ENCODE measurements around the gene SLC43A1. TPM values are rescaled to one million over a fixed set of nuclear protein-coding genes. Genes with fewer than 3 reads are reported as not detected.

The SLC43A1 gene
- total and polyA plus RNA-seq, 12 donors = 3.4 to 16.5 (median 5.0) TPM

DNA sequence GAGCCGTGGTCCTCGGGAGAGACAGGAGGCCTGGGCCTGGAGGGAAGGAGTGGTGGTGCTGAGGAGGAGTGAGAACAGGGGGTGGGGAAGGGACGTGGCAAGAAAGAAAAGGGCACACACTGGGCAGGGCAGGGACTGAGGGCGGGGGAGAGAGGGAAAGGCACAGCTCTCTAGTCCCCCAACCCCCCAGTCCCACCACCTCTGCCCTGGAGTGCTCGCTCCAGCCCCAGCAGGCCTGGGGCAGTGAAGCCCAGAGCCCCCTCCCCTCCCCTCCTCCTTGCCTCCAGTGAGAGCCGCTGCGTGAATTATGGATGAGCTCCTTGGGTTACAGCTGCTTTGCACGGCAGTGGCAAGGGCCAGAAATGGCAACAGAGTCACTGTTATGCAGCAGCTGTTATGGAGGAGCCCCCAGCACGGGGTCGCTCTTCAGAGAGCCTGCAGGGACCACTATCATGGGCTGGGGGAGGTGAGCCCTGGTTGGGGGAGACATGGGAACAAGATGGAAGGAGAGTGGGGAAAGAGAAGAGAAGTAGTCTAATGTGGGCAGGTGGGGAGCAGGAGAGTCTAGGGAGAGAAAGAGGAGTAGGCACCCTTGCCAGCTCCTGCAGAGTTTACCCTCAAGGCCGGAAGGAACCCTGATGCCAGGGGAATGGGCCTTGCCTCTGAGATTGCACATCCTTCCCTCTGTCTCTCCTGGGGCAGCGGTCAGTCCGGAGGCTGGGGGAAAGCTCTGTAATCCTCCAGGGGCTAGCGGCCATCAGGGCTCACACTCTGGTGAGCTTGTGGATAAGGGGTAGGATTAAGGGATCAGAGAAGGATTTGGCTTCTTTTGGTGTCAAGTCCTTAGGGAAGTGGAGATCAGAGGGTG is 51.6 kb downstream of the SLC43A1 start:
- Histone ChIP-seq H3K27me3 (peaks cover 12 to 61% (median 33%) of the 10 kb centered on the region in 7 donors), H3K36me3 (no peaks in the 10 kb centered on the region), H3K27ac (no peak overlapping the region), H3K4me1 (peaks cover 4 to 21% (median 19%) of the 10 kb centered on the region in 9 donors), H3K4me3 (no peak overlapping the region), H3K9me3 (no peaks in the 10 kb centered on the region)
- TF ChIP-seq, protein P1, sequence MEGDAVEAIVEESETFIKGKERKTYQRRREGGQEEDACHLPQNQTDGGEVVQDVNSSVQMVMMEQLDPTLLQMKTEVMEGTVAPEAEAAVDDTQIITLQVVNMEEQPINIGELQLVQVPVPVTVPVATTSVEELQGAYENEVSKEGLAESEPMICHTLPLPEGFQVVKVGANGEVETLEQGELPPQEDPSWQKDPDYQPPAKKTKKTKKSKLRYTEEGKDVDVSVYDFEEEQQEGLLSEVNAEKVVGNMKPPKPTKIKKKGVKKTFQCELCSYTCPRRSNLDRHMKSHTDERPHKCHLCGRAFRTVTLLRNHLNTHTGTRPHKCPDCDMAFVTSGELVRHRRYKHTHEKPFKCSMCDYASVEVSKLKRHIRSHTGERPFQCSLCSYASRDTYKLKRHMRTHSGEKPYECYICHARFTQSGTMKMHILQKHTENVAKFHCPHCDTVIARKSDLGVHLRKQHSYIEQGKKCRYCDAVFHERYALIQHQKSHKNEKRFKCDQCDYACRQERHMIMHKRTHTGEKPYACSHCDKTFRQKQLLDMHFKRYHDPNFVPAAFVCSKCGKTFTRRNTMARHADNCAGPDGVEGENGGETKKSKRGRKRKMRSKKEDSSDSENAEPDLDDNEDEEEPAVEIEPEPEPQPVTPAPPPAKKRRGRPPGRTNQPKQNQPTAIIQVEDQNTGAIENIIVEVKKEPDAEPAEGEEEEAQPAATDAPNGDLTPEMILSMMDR (IDR thresholded peaks at IDR 0.05) = no peak
- intact Hi-C loops (cut with DNase I) = loop anchor here in 1 of 10 donors (10.0 kb wide), 1 partner anchor 1051 kb away; no protein-coding TSS in a partner anchor
- DNase-seq (no peak), ATAC-seq (no peak)
- WGBS, 2 donors = 50 to 65% methylated on average over 14 of the region's 14 CpGs

DNA sequence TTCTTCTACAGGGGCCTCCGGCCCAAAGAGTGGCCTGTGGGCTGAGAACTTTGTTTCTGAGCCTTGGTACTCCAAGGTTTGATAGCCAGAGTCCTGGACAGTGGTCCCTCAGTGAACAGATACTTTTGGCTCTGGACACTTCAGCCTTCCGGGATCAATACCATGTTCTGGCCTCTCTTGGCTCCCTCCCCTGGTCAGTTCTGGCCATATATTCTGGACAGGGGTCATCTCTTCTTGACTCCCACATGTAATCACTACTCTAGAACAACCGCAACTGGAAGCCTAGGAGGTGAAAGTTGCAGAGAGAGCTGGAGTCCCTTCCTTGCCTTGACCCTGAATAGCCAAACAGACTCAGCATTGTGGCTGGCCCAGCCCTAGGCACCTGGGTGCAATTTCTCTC is 52.9 kb downstream of the SLC43A1 start:
- Histone ChIP-seq H3K4me1 (peaks cover 4 to 34% (median 32%) of the 10 kb centered on the region in 9 donors), H3K27me3 (peaks cover 13 to 71% (median 46%) of the 10 kb centered on the region in 7 donors), H3K27ac (no peak overlapping the region), H3K36me3 (no peaks in the 10 kb centered on the region), H3K4me3 (no peak overlapping the region), H3K9me3 (no peaks in the 10 kb centered on the region)
- TF ChIP-seq, protein P1 (IDR thresholded peaks at IDR 0.05) = no peak
- ATAC-seq (no peak), DNase-seq (no peak)
- intact Hi-C loops (cut with DNase I) = loop anchor here in 1 of 10 donors (10.0 kb wide), 1 partner anchor 1052 kb away; no protein-coding TSS in a partner anchor
- WGBS, 2 donors = 75 to 80% methylated on average over 3 of the region's 3 CpGs

DNA sequence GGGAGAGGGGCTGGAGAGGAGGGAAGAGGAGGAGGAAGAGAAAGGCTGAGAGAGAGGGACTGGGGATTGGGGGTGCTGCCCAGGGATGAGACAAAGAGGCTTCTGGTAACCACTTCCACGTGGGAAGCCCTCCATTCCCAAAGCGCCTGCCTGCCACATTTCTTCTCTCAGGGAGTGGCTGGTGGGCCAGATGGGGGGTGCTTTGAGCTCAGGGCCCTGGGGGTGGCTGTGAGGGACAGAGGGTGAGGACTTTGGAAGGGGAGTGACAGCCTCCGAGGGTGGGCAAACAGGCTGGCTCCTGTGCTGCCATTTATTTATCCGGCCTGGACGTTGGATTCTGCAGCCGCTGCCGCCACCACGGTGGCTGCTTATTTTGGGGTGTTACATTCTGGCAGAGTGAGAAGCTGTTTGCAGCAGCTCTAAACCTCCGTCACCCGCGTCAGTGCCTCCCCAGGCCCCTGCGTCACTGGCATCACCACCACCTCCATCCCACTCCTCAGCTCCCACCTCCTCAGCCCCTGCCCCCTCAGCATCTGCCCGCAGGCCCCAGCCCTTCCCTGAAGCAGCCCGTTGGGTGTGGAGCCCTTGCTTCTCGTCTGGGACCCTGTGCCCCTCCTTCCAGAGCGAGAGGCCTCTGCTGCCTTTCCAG is 53.5 kb downstream of the SLC43A1 start:
- intact Hi-C loops (cut with DNase I) = loop anchor here in 1 of 10 donors (10.0 kb wide), 1 partner anchor 1053 kb away; no protein-coding TSS in a partner anchor
- H3K9me3 ChIP-seq = no peaks in the 10 kb centered on the region
- 44 to 63% methylated on average over 16 of the region's 16 CpGs for WGBS, 2 donors
- H3K27me3 ChIP-seq = peaks cover 13 to 71% (median 50%) of the 10 kb centered on the region in 7 donors
- H3K36me3 ChIP-seq = no peaks in the 10 kb centered on the region
- no peak for DNase-seq
- H3K4me3 ChIP-seq = peak overlapping the region in 1 of 10 donors; percentile 57
- ATAC-seq = no peak
- H3K27ac ChIP-seq = no peak overlapping the region
- TF ChIP-seq, protein P1 (IDR thresholded peaks at IDR 0.05) = no peak
- H3K4me1 ChIP-seq = peaks cover 4 to 40% (median 35%) of the 10 kb centered on the region in 9 donors
